ENCODE measurements around the gene TPRG1L. TPM values are rescaled to one million over a fixed set of nuclear protein-coding genes. Genes with fewer than 3 reads are reported as not detected.

The TPRG1L gene
- total and polyA plus RNA-seq, 9 donors, result 11.0 to 32.4 (median 30.0) TPM

DNA sequence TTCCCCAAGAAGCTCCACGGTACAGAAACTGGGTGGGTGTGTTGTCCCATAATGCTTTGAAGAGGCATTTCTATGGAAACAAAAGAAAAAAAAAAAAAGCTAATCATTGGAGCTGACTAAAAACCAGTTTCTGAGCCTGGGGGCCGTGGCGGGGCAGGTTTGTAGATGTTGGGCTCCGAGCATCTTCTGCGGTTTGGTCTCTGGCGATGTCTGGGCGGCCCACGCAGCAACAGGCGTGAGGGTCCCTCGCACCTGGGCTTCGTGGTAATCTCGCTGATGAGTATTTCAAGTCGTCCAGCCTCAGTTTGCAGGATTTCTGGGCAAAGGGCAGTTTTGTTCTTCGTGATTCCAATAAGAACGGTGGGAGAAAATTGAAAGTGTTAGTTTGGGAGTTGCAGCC, 34.3 kb downstream of the TPRG1L start:
- Histone ChIP-seq H3K27me3 (ENCODE audit: control insufficient read depth, insufficient read depth, low read length) (peaks cover 37% of the 10 kb centered on the region), H3K4me3 (ENCODE audit: low read length) (no peak overlapping the region), H3K4me1 (ENCODE audit: control insufficient read depth, insufficient read depth, low read length) (peaks cover 4% of the 10 kb centered on the region), H3K27ac (ENCODE audit: low read length) (no peak overlapping the region), H3K9me3 (replicated peaks; ENCODE audit: control insufficient read depth, low read depth, low read length) (no peaks in the 10 kb centered on the region), H3K36me3 (ENCODE audit: control insufficient read depth, insufficient read depth, low read length) (no peaks in the 10 kb centered on the region)
- 73% methylated on average over 14 of the region's 15 CpGs for WGBS (ENCODE audit: insufficient coverage)
- no peak for DNase-seq

- no peak overlapping the region for H3K4me3 ChIP-seq (ENCODE audit: low read length)
- no peak for DNase-seq
- no peaks in the 10 kb centered on the region for H3K4me1 ChIP-seq (ENCODE audit: control insufficient read depth, insufficient read depth, low read length)
- no peaks in the 10 kb centered on the region for H3K9me3 ChIP-seq (replicated peaks; ENCODE audit: control insufficient read depth, low read depth, low read length)
- no peak overlapping the region for H3K27ac ChIP-seq (ENCODE audit: low read length)
- H3K36me3 ChIP-seq (ENCODE audit: control insufficient read depth, insufficient read depth, low read length), result no peaks in the 10 kb centered on the region
- H3K27me3 ChIP-seq (ENCODE audit: control insufficient read depth, insufficient read depth, low read length), result peaks cover 25% of the 10 kb centered on the region
- WGBS (ENCODE audit: insufficient coverage), result no CpG with 5 or more reads among the region's 2 CpGs
Measured at GRCh38 chr1:3660704-3661103, 35.9 kb downstream of the TPRG1L start.

DNA sequence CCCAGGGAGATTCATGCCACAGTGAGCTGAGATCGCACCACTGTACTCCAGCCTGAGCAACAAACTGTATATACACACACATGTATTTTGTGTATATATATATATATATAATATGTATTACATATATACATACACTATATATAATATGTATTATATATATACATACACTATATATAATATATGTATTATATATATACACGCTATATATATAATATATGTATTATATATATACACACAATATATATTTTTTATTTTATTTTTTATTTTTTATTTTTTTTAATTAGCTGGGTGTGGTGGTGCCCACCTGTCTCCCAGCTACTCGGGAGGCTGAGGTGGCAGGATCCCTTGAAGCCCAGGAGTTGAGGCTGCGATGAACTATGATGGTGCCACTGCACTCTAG, 36.8 kb downstream of the TPRG1L start:
- no peak for DNase-seq
- Histone ChIP-seq H3K4me3 (ENCODE audit: low read length) (no peak overlapping the region), H3K4me1 (ENCODE audit: control insufficient read depth, insufficient read depth, low read length) (no peaks in the 10 kb centered on the region), H3K9me3 (replicated peaks; ENCODE audit: control insufficient read depth, low read depth, low read length) (no peaks in the 10 kb centered on the region), H3K36me3 (ENCODE audit: control insufficient read depth, insufficient read depth, low read length) (no peaks in the 10 kb centered on the region), H3K27ac (ENCODE audit: low read length) (no peak overlapping the region), H3K27me3 (ENCODE audit: control insufficient read depth, insufficient read depth, low read length) (peaks cover 20% of the 10 kb centered on the region)
- 40% methylated on average over 1 of the region's 4 CpGs for WGBS (ENCODE audit: insufficient coverage)

DNA sequence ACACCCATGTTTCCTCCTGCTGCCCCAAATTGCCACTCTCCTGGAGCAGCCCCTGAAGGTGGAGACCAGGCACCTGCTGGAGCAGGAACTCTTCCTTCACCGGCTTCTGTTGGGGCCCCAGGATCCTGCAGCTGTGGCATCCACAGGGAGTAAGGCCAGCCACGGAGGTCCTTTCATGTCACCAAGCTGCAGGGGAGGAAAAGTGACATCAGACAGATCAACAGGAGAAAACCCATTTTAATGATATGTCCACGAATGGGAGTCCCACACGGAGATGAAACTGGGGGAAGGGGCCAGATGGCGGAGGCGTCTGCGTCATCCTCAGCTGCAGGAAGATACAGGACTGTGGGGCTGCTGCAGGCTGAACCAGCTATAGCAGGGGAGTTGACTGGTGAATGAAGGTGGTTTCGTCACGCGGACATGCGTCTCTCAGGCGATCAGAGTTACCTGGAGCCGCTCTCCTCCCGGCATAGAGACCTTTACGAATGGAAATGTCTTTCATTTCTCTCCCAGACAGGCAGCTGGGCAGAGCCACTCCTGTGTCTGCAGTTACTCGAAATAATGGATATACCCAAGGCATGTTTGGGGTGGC, 37.4 kb downstream of the TPRG1L start:
- no peak for DNase-seq
- no peaks in the 10 kb centered on the region for H3K9me3 ChIP-seq (replicated peaks; ENCODE audit: control insufficient read depth, low read depth, low read length)
- 72% methylated on average over 16 of the region's 16 CpGs for WGBS (ENCODE audit: insufficient coverage)

GRCh38 chr1:3663999-3664699, 39.3 kb downstream of the TPRG1L start:
- Histone ChIP-seq H3K4me1 (ENCODE audit: control insufficient read depth, insufficient read depth, low read length) (peaks cover 15% of the 10 kb centered on the region), H3K36me3 (ENCODE audit: control insufficient read depth, insufficient read depth, low read length) (no peaks in the 10 kb centered on the region), H3K9me3 (replicated peaks; ENCODE audit: control insufficient read depth, low read depth, low read length) (no peaks in the 10 kb centered on the region), H3K4me3 (ENCODE audit: low read length) (no peak overlapping the region), H3K27me3 (ENCODE audit: control insufficient read depth, insufficient read depth, low read length) (peaks cover 7% of the 10 kb centered on the region), H3K27ac (ENCODE audit: low read length) (no peak overlapping the region)
- 64% methylated on average over 5 of the region's 14 CpGs for WGBS (ENCODE audit: insufficient coverage)
- no peak for DNase-seq

More for the DNA sequence above, 37.4 kb downstream of the TPRG1L start:
- Histone ChIP-seq H3K4me3 (ENCODE audit: low read length) (no peak overlapping the region), H3K36me3 (ENCODE audit: control insufficient read depth, insufficient read depth, low read length) (no peaks in the 10 kb centered on the region), H3K27ac (ENCODE audit: low read length) (no peak overlapping the region), H3K4me1 (ENCODE audit: control insufficient read depth, insufficient read depth, low read length) (no peaks in the 10 kb centered on the region), H3K27me3 (ENCODE audit: control insufficient read depth, insufficient read depth, low read length) (peaks cover 17% of the 10 kb centered on the region)

DNA sequence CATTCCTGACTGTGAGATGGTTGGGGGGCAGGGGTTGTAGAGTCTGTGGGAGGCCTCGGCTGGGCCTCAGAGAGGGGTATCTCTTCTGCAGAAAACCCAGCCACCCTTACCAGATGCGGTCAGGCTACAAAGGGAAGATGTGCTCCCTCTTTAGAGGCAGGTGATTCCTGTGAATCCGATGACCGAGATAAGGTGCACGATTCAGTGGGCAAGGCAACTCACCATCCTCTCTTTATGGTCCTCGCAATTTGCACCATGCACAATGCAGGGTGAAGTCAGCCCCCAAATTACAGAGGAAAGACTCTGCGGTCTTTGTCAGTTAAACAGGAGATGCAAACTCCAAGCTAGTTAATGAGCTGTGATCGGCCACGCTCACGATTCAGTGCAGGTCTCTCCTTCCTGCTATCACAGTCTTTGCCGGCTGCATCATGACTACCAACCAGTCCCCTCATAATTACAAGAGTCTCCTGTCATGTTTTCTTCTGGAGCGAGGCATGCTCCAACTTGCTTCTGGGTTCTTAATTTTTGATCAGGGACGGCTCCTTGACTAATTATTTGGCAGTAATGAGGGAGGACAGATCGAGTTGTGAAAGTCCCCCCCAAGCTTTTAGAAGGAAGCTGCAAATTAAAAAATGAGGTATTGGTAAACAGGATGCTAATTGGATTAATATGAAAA, 40.0 kb downstream of the TPRG1L start:
- H3K36me3 ChIP-seq (ENCODE audit: control insufficient read depth, insufficient read depth, low read length), result no peaks in the 10 kb centered on the region
- H3K4me3 ChIP-seq (ENCODE audit: low read length), result no peak overlapping the region
- no peak for DNase-seq
- H3K4me1 ChIP-seq (ENCODE audit: control insufficient read depth, insufficient read depth, low read length), result peaks cover 17% of the 10 kb centered on the region
- peaks cover 3% of the 10 kb centered on the region for H3K27me3 ChIP-seq (ENCODE audit: control insufficient read depth, insufficient read depth, low read length)
- no peaks in the 10 kb centered on the region for H3K9me3 ChIP-seq (replicated peaks; ENCODE audit: control insufficient read depth, low read depth, low read length)
- H3K27ac ChIP-seq (ENCODE audit: low read length), result no peak overlapping the region
- 66% methylated on average over 12 of the region's 14 CpGs for WGBS (ENCODE audit: insufficient coverage)

DNA sequence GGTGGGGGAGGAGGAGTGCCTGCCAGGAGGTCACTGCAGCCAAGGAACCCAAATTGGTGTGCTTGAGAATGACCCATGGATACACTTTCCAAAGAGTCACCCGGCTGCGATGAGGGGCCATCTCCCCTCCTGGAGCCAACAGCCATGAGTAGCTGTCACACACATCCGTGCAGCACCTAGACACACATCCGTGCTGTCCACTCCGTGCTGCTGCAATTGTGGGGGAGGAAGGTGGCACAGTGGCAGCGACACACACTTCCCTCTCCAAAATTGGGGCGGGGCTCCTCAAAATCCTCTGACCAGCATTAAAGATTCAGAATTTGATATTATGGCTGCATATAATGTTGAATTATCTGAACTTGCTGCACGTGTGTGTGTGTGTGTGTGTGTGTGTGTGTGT, 43.3 kb downstream of the TPRG1L start:
- Histone ChIP-seq H3K27ac (ENCODE audit: low read length) (no peak overlapping the region), H3K27me3 (ENCODE audit: control insufficient read depth, insufficient read depth, low read length) (peaks cover 6% of the 10 kb centered on the region), H3K4me1 (ENCODE audit: control insufficient read depth, insufficient read depth, low read length) (peaks cover 24% of the 10 kb centered on the region), H3K36me3 (ENCODE audit: control insufficient read depth, insufficient read depth, low read length) (no peaks in the 10 kb centered on the region), H3K4me3 (ENCODE audit: low read length) (no peak overlapping the region), H3K9me3 (replicated peaks; ENCODE audit: control insufficient read depth, low read depth, low read length) (no peaks in the 10 kb centered on the region)
- 0% methylated on average over 1 of the region's 8 CpGs for WGBS (ENCODE audit: insufficient coverage)
- no peak for DNase-seq

- peak; percentile 66 for DNase-seq
- Histone ChIP-seq H3K27ac (ENCODE audit: low read length) (no peak overlapping the region), H3K9me3 (replicated peaks; ENCODE audit: control insufficient read depth, low read depth, low read length) (no peaks in the 10 kb centered on the region), H3K36me3 (ENCODE audit: control insufficient read depth, insufficient read depth, low read length) (no peaks in the 10 kb centered on the region), H3K4me1 (ENCODE audit: control insufficient read depth, insufficient read depth, low read length) (peaks cover 27% of the 10 kb centered on the region), H3K4me3 (ENCODE audit: low read length) (no peak overlapping the region), H3K27me3 (ENCODE audit: control insufficient read depth, insufficient read depth, low read length) (peaks cover 6% of the 10 kb centered on the region)
- 26% methylated on average over 30 of the region's 30 CpGs for WGBS (ENCODE audit: insufficient coverage)
Measured at GRCh38 chr1:3668585-3669300, 43.9 kb downstream of the TPRG1L start.

DNA sequence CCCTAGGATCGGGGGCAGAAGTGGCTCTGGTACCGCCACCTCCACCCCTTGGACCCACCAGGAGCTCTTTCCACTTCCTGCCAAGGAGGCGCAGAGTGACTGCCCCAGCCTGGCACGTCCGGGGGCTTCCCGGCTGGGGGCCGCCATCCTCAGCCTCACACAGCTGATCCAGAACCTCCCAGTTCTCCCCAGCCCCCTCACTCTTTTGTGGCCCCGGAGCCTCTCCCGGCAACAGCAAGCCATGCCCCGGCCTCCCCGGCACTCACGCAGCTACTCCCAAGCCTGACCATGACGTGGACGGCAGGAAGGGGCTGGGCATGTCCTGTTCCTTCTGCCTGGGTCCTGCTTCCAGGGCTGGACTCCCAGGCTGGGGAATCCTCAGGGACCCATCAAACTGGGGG, 44.6 kb downstream of the TPRG1L start:
- 68% methylated on average over 14 of the region's 14 CpGs for WGBS (ENCODE audit: insufficient coverage)
- no peak for DNase-seq
- H3K9me3 ChIP-seq (replicated peaks; ENCODE audit: control insufficient read depth, low read depth, low read length), result no peaks in the 10 kb centered on the region
- H3K27ac ChIP-seq (ENCODE audit: low read length), result no peak overlapping the region
- H3K4me1 ChIP-seq (ENCODE audit: control insufficient read depth, insufficient read depth, low read length), result peaks cover 34% of the 10 kb centered on the region
- H3K4me3 ChIP-seq (ENCODE audit: low read length), result no peak overlapping the region
- H3K27me3 ChIP-seq (ENCODE audit: control insufficient read depth, insufficient read depth, low read length), result peaks cover 7% of the 10 kb centered on the region
- H3K36me3 ChIP-seq (ENCODE audit: control insufficient read depth, insufficient read depth, low read length), result no peaks in the 10 kb centered on the region

DNA sequence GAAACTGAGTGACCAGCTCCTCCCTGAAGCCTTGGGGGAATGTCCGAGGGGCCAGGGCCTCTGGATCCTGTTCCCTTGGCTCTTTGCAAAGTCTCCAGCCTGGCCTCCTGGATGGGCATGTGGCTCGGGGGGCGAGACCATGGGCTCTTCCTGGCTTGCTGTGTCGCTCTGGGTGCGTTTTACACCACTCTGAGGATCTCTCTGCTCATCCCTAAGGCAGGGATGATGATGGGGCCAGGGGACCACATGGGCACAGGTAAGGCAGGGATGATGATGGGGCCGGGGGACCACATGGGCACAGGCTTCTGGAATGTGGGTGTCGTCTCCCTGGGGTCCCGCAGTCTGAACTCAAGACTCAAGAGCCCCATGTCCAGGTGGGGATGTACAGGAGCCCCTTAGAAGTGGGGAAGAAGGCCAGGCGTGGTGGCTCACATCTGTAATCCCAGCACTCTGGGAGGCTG, 45.2 kb downstream of the TPRG1L start:
- peaks cover 9% of the 10 kb centered on the region for H3K27me3 ChIP-seq (ENCODE audit: control insufficient read depth, insufficient read depth, low read length)
- H3K4me3 ChIP-seq (ENCODE audit: low read length), result no peak overlapping the region
- peaks cover 39% of the 10 kb centered on the region for H3K4me1 ChIP-seq (ENCODE audit: control insufficient read depth, insufficient read depth, low read length)
- 72% methylated on average over 8 of the region's 9 CpGs for WGBS (ENCODE audit: insufficient coverage)
- H3K36me3 ChIP-seq (ENCODE audit: control insufficient read depth, insufficient read depth, low read length), result no peaks in the 10 kb centered on the region
- no peak for DNase-seq
- no peak overlapping the region for H3K27ac ChIP-seq (ENCODE audit: low read length)
- no peaks in the 10 kb centered on the region for H3K9me3 ChIP-seq (replicated peaks; ENCODE audit: control insufficient read depth, low read depth, low read length)
